Fibroblast of gingiva (primary cell): Measurements from ENCODE around the gene ASCL2.

ENCODE experiments used
- DNase-seq: peaks from one replicate; pipeline ENCODE4 v3.0.0-alpha.2; 2011; ENCODE audit warnings: low read depth

Gene ASCL2

DNA sequence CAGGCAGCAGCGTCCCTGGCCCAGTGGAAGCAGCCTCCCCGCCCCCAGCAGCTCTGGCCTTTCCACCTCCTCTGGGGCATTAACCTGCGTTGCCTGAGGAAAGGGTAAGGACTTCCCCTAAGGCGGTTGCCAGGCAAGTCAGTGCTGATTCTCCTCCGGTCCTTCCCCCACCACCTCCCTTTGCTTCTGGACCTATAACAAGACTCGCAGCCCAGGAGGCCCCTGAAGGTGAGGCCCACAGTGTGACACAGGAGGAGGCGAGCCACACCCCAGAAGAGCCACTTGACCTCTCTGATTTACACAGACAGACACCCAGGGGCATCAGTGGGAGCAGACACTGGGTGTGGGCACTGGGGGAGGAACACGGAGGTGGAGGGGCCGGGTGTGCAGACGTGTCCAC, 35.4 kb downstream of the ASCL2 start:
- no peak for DNase-seq

DNA sequence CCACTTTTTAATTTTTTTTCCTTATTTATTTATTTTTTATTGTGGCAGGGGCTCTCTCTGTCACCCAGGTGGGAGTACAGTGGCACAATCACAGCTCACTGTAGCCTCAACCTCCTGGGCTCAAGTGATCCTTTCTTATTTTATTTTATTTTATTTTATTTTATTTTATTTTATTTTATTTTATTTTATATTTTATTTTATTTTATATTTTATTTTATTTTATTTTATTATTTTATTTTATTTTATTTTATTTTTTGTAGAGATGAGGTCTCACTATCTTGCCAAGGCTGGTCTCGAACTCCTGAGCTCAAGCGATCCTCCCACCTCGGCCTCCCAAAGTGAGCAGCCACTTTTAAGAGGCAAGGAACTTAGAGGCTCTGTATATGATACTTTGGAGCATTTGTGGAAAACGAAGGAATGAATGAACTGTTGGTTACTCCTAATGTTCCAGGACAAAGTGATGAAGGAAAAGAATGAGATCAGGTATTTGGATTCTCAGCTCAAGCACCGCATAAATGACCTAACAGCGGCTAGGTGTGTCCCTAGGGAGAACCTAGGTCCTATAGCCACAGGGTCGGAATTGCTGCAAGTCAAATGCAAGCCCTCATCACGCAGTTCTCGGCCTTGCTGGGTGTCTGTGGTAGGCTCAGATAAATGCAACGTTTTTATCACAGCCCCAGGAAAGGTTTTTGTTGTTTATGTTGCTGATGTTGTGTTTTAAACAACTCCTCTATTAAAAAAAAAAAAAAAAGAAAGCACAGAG, 36.5 kb downstream of the ASCL2 start:
- DNase-seq: no peak

DNA sequence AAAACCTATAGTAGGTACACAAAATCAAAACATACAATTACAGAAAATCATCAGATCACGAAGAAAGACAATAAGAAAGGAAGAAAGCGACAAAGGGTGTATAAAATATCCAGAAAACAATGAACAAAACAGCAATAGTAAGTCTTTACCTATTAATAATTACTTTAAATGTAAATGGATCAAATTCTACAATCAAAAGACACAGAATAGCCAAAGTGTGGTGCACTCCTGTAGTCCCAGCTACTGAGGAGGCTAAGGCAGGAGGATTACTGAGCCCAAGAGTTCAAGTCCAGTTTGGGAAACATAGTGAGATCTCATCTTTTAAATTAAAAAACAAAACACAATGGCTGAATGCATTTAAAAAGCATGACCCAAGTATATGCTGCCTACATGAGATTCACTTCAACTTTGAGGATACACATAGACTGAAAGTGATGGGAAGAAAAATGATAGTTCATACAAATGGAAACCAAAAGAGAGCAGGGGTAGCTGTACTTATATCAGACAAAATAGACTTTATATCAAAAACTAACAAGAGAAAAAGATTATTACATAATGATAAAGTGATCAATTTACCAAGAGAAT, 40.6 kb downstream of the ASCL2 start:
- no peak for DNase-seq

DNA sequence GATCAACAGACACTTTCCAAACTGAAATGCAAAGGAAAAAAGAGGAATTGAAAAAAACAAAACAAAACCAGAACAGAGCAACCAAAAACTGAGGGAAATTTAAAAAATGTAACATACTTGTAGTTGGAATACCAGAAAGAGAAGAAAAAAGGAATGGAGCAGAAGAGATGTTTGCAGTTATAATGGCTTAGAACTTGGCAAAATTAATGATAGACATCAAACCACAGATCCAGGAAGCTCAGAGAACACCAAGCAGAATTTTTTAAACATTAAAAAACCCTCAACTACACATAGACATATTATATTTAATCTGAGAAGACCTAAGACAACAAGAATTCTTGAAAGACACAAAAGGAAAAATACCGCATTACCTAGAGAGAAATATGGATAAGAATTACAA, 46.1 kb downstream of the ASCL2 start:
- no peak for DNase-seq

- no peak for DNase-seq
Observed at GRCh38 chr11:2223153-2223794, 47.1 kb downstream of the ASCL2 start.

GRCh38 chr11:2222451-2222850, 47.9 kb downstream of the ASCL2 start:
- no peak for DNase-seq

DNA sequence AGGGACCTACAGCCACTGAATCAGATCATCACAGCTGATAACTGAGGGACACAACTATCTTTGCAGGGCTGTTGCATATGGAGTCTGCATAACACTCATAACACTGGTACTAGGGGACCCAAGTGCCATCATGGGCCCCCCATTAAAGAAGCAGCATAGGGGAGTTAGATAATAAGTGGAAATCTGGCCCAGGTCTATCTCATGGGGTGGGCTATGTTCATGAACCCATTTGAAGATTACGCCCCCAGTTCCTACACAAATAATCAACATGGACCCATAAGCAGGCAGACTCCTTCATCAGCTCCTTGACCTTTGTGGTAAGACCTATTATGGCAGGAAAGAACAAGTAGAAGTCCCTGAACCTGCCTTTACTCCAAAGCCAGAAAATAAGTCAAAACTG, 48.8 kb downstream of the ASCL2 start:
- no peak for DNase-seq

DNA sequence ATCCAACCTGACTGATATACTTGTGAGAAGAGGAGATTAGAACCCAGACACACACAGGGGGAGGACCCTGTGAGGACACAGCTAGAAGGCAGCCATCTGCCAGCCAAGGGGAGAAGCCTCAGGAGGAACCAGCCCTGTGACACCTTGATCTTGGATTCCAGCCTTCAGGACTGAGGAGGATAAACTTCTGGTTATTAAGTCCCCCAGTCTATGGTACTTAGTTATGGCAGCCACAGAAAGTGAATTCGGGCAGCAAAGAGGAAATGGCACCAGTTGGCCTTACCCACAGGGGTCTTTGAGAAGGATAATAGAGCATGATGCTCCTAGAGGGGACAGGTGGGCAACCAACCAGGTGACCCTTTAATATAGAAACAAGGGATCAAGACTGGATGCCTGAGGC, 49.4 kb downstream of the ASCL2 start:
- DNase-seq: no peak

GRCh38 chr11:2220173-2220771, 50.1 kb downstream of the ASCL2 start:
- no peak for DNase-seq

GRCh38 chr11:2219318-2220017, 50.9 kb downstream of the ASCL2 start:
- no peak for DNase-seq
